Right lobe of liver (tissue), 4 donors: ENCODE measurements around the gene GPR78.

Source experiments
- CTCF ChIP-seq, 4 donors: fragments of 200-600 bp in 3 of 4; fragments of 450-650 bp in 1 of 4; IDR thresholded peaks; one replicate each; pipeline versions ENCODE4 v1.5.1 to v1.8.0; 2016 to 2022; ENCODE audit warnings: antibody characterized with exemption in 4 of 4, mild to moderate bottlenecking in 2 of 4
- POLR2A ChIP-seq: fragments of 450-650 bp; IDR thresholded peaks from one replicate; pipeline ENCODE4 v1.6.1; 2017; ENCODE audit warnings: antibody characterized with exemption, mild to moderate bottlenecking
- donor health status: DM: no; HTN: no; CAD: no.
- donor health status: DM: no; HTN: no; CAD: no.
- donor health status: DM: no; HTN: yes; CAD: no.

GRCh38 chr4:8585721-8586212, 5.6 kb downstream of the GPR78 start:
- no peak for TF ChIP-seq CTCF (IDR thresholded peaks at IDR 0.05)
- TF ChIP-seq POLR2A: no peak
